Medulla oblongata (tissue), 1 donor: ENCODE data around the gene DIP2C.
A peak's percentile ranks its signal among the peaks of the same experiment; 100 is the strongest.
"Not testable (repeated sequence)": the region's sequence is repeated elsewhere in the genome, so short reads cannot be mapped to it uniquely, and the experiment has no call there.

Experiments used
- DNase-seq: peaks from one replicate; pipeline ENCODE4 v3.0.0-alpha.2; 2015; ENCODE audit errors: extremely low spot score

The DIP2C gene

DNA sequence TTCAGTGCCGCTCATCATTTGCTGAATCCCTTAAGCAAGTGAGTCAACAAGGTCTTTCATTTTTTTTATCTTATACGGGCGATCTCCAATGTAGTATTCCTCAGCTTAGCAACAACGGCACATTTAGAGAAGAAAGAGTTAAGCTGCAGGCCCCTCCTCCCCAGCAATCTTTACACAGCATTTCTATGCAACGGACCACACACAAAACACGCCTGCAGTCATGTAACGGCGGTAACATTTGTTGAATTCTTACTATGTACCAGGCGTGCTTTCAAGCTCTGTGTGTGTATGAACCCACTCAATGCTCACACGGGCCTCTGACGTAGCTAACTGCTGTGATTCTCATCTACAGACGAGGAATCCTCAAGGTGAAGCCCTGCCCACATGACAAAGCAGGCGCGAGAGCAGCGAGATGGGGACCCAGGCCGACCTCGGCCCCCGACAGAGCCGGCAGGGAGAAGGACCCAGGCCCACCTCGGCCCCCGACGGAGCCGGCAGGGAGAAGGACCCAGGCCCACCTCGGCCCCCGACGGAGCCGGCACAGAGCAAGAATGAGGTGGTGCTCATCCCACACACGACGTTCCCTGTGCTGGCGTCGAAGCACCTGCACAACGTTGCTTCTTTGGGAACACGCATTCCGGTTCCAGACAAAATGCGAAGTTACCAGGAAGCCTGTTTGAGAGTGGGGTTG, 313.5 kb downstream of the DIP2C start:
- no peak for DNase-seq

DNA sequence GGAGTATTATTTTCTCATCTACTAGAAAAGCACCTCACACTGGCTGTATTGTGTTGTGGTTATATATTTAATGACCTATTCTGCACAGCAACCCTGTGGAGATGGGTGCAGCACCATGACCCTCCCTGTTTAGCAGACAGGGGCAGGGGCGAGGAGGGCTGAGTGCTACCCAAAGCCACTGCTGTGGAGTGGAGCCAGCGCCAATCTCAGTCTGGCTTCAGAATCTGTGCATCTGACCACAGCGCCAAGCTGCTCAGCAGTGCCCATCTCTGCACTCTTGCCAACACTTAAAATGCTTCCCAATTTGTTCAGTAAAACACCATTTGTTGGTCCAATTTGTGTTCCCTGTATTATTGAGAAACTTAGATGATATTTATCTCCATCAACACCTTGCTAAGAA, 315.1 kb downstream of the DIP2C start:
- DNase-seq = peak; percentile 30

DNA sequence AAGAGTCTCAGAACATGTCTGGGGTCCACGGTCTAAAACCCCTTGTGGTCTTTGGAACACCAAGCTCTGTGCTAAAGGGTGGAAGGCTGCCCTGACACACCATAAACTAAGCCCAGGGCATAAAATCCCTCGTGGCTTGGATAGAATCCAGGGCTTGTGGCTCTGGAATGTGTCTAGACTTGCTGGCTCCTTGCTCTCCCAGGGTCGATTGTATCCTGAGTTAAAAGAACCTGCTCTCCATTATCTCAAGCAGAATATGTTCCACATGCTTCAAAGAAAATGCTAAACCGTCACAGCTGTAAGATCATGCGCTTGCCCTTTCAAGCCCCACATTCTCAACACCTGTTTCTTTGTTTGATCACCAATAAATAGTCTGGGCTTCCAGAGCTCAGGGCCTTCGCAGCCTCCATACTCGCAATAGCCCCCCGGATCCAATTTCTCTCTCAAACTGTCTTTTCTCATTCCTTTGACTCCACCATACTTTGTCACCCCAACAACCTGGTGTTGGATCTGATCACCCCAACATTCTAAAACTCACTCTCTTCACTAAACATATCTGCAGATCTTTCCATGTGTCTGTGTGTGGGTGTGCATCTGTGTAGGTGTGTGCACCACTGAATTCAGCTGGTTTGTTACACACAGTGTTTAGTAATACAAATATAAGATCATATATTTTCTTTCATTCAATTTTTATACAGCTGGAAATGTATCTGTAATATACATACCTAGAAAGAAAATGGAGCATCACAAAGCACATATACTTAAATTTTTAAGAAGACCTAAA, 315.8 kb downstream of the DIP2C start:
- DNase-seq = peak; percentile 12

DNA sequence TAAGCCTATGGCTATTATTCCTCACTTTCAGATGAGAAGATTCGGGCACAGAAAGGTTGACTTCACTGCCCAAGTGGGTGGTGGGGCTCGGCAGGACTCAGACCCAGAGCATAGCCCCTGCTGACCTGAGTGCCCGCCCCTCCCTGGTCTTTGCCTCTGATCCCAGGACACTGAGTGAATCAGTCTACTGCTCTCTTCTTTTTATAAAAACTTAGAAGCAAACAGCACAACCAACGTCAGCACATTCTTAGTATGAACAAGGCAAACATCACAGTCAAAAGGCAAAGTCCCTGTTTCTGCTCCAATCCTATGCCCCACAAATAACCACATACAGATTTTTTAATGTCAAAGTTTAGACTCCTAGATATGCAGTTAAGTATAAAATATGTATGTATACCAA, 316.5 kb downstream of the DIP2C start:
- no peak for DNase-seq

DNA sequence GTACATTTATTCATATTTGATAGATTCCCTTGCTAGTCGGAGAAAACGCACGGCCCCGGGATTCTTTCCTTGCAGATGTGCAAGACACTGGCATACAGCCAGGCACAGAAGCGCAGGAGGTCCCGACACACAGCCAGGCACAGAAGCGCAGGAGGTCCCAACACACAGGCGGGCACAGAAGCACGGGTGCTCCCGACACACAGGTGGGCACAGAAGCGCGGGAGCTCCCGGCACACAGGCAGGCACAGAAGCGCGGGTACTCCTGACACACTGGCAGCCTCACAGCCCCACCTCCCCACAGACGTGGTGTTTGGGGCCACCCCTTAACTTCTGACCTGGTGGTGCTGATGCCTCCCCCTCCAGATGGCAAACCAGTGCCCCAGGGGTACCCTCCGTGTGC, 316.9 kb downstream of the DIP2C start:
- no peak for DNase-seq

DNA sequence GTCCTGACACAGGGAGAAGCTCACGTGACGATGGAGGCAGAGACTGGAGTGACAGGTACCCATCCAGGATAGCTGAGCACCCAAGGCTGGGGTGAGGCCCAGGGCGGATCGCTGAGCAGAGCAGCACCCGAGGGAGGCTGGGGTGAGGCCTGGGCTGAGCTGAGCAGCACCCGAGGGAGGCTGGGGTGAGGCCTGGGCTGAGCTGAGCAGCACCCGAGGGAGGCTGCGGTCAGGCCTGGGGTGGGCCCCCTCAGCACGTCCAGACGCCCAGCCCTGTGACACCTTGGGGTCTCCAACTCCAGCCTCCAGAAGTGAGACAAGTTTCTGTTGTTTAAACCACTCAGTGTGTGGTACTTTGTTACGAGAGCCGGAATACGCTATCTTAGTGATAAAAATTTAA, 318.0 kb downstream of the DIP2C start:
- no peak for DNase-seq

DNA sequence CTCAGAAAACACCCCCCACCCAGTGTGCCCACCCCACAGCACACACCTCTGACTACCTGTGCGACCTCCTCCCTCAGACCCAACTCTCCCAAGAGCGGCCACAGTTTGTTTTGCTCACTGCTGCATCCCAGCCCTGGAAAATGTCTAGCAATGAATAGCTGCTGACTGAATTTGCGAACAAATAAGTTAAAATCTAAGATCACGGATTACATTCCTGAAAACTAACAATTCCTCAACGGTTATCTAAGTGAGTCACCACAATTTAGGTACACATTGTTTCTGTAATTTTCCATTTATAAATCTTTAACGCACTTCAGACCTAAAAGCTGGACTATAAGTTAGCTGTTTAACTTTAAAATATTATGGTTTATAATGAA, 319.0 kb downstream of the DIP2C start:
- no peak for DNase-seq

DNA sequence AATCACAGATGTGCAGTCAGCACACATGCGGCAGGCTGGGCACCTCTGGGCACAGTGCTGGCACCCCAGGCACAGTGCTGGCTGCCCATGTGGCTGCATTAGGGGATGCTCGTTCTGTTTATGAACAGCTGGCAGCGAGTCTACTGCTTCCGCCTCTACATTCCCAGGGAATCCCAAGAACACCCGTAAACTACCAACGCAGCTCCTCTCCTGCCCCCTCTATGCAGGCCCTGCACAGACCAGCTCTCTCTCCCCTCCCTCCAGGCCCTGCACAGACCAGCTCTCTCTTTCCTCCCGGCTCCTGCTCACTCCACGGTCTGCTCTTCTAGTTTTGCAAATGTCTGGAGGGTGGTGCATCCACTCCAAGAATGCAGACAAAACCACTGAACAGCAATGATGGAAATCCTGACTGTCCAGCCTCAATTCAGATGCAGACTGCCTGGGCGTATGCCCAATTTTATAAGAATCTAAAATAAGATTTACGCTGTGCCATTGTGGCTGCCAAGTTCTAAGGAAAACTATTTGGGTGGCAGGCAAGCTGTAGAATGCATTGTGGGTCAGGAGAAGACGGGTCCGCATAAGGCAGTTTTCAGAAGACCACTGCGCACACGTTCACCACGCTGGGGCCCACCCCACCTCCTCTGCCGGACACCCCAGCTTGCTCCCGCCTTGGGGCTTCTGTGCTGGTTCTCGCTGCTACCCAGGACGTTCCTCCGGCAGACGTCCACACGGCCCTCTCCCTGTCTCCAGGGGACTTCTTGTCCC, 319.6 kb downstream of the DIP2C start:
- DNase-seq = no peak

DNA sequence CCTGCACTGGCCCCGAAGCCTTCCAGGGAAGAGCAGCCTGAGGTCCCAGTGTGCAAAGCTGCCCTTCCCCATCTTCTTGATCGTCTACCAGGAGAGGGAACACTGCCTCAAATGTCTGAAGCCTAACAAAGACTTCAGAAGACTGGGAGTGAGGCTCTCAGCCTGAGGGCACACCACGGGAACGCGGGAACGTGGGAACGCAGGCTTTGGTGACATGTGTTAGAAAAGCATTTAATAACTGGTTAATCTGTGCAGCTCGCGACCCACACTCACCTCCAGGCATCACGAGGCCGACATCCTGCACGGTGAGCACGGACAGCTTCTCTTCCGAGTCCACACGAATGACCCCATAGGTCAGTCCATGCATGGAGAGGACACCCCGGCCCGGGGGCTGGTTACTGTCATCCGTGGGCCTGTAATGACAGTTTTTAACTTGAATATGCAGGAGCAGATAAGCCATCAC, 320.2 kb downstream of the DIP2C start:
- DNase-seq = no peak

DNA sequence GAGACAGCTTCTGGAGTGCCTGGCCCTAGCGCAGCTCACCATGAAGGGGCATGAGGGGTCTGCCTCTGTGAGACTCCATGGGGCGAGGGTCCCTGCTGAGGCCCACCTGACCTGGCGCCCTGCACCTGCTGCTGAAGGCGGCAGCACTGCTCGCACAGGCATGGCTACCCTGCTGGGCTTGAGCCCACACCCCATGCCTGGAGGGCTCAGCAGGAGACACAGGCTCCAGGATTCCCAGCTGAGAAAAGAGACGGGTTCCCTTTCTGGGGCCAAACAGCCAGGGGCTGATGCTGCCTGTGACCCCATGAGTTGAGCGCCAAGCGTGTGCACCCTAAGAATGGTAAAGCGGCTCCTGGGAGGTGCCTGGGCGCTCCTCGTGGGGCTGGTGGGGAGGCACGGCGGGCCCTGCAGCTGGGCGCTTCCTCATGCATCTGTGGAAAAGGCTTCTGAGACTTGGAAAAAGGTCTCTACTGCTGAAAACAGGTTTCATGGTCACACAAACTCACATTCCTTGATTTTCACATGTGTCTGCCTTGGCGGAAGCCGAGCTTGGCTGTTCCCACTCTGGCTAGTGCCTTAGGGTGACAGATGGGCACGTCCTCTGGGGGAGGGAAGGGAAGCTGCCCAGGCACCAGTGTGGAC, 320.8 kb downstream of the DIP2C start:
- DNase-seq = no peak

DNA sequence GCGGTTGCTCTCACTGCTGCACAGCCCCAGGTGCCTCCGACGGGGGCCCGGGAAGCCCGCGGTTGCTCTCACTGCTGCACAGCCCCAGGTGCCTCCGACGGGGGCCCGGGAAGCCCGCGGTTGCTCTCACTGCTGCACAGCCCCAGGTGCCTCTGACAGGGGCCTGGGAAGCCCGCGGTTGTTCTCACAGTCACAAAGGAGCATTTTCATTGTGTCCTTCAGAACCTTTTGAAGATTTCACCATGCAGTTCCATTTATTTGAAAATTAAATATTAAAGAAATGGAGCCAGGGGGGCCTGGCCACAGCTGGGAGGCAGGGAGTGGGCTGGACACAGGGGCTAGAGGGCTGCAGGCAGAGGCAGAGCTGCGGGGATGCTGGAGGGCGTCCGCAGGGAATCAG, 321.4 kb downstream of the DIP2C start:
- DNase-seq = not testable (repeated sequence)

DNA sequence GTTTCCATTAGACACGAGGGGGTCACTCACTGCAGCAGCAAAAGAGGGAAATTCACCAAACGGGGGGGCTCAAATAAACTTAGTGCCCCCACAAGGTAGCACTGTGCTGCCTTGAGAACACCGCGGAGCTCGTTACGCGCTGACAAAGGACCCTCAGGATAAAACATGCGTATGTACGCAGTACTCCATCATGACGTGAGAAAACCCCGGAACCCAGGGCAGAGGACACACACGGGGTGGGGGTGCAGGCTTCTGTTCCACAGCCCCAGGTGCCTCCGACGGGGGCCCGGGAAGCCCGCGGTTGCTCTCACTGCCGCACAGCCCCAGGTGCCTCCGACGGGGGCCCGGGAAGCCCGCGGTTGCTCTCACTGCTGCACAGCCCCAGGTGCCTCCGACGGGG, 321.8 kb downstream of the DIP2C start:
- no peak for DNase-seq

DNA sequence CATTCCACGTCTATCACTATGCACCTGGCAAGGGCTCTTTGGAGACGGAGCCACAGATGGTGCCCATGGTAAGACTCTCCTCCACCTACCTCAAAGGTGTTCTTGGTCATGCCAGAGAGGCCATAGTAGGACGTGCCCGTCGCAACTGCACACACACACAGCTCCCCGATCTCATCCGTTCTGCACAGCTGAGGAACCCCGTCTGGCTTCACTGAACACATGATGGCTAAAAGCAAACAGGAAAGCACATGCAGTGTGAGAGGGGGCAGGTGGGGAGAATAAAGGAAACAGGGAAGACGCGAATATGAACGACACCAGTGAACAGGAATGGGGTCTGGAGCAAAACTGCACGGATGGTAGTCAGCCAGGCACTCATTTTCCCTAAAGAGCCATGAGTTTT, 323.3 kb downstream of the DIP2C start:
- DNase-seq = no peak

DNA sequence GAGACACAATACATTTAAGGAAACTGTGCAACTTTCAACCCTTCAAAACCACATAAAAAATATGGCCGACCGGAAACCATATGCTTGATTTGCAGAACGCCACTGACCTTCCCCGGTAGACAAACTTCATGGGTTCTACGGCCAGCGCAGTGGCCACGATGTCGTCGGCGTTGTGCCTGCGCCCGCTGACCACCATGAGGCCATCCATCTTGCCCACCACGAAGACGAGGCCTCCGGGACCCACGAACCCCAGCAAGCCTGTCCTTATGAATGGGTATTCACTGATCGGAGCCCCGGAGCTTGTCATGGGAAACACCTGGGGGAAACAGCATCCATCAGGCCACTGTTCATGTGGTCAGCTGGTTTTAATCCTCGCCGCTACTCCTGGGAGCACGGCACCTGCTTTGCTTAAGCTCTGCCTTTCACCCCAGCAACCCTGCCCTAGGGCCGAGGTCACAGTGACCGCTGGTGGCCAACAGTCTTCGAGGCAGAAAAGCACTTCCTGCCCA, 325.1 kb downstream of the DIP2C start:
- no peak for DNase-seq

DNA sequence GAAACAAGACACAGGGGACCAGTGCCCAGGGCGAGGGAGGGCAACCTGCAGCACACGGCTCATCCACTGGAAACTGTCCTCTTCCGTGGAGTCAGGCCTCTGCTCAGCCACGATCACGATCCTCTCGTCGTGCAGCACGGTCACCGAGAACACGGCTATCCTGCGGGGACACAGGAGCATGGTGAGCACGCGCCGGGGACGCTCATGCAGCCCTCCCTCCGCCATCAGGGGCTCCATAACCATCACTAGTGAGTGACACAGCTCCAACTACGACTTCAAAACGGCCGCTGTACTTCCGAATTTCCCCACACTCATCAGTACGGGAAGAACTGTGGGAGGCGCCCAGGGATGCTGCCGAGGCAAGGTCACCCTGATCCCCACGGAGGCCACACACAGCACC, 326.3 kb downstream of the DIP2C start:
- DNase-seq = no peak

DNA sequence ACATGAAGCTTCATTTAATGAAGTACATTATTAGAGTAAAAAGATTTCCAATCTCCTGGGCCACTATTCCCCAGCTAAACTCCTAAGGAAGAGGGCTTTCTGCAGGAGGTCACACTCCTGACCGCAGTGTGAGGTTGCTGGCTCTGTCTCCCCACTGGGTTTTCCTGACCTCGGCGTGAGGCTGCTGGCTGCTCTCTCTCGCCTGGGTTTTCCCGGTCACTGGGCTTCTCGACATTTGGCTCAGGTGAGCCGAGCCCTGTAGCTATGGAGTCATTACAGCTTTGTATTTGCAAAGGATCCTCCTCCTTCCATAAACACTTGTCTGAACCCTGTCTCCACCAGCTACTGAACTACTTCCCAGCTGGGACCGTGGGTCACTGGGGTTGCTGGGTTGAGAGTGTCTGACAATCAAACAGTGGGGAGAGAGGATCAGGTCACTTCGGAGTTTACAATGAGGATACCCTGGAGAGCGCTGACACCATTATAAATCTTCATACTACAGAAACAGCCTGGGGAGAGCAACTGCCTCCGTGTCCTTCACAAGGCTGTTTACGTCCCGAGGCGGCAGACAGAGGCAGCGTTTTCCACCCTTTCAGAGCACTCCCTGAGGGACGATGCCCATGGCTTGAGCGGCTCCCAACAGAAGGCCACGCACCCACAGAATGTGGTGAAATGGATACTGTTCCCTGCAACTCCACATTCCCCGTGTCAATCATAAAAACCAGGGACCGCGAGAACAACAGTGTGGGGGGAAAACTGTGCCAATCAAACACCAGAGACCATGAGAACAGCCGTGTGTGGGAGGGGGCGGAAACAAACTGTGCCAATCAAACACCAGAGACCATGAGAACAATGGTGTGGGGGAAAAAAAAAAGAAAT, 328.0 kb downstream of the DIP2C start:
- no peak for DNase-seq

DNA sequence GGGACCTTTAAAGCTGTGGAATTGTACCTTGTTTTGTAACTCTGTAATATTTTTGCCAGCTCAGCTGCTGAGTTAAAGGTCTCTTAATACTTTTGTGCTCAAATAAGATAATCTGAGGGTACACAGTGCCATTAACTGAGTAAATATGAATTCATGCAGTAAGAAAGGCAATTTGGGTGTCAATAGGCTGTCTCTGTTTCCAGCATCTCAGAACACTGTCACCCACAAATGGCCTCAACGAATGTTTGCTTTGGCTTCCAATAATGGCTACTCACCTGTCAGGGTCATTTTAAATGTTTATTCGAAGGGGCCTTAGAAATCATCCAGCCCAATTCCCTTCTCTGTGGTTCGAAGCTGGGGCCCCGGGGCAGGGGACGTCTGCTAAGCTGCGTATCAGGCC, 328.8 kb downstream of the DIP2C start:
- DNase-seq = no peak

DNA sequence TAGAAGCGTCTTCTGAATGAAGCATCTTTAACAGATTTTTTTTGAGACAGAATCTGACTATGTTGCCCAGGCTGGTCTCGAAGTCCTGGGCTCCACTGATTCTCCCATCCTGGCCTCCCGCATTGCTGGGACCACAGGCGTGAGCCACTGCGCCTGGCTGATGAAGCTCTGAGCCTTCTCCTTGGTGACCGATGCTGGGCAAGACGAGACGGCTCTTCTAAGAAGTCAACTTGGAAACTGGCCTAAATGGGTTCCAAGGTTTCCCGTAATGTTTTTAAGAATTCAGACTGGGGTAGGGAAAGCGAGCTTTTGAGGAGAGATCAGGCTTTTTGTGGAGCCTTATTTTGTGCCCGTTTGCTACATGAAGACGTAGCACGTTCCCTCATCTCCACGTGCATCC, 329.7 kb downstream of the DIP2C start:
- peak; percentile 68 for DNase-seq

DNA sequence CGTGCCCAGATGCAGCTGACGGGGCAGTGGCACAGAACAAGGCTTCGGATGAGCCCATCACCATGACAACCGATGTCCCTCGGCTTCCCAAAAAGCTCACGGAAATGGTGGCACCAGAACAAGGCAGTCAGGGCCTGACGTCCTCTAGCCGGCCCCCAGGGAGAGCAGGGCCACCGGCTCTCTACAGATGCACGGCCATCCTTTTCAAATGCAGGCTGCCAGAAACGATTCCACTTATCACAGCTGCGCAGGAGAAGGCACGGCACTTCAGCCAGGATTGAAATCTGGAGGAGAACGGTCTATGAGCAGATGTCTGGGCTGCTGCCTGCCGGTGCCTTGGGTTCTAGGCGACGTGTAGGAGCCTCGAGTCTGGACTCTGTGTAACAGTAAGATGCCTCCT, 330.4 kb downstream of the DIP2C start:
- no peak for DNase-seq

DNA sequence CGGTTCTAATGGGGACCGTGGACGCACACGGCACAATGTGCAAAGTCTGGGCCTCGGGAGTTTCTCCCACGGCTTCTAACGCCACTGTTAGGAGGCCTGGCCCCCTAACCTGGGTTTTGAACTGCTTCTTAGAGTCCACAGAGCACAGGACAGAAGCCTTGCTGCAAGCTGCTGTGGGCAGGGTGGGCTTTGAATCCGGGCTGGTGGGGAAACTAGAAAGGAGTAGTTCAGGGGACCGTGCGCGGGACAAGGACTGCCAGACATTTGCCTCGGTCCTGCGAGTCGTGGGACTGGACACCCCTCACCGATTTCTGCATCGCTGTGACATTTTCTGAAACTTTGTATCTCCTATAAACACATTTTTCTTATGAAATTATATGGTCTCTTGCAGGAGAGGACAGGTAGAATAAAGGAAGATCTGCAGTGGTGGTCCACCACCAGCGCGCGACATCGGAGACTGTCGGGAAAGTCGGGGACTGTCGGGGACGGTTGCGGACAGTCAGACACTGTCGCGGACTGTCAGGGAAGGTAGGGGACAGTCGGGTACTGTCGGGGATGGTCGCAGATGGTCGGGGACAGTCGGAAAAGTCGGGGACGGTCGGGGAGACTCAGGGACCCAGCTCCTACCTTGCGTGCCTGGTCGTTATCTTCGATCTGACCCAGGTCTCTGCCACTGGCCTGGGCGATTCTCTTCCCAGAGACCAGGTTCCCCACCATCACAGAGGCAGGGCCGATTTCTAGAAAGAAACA, 332.1 kb downstream of the DIP2C start:
- no peak for DNase-seq
